Stimulated activated naive CD8-positive, alpha-beta T cell treated with anti-CD3 and anti-CD28 coated beads, Interleukin-15, Interleukin-2, amounts not matched to agents 100 U/mL and 50 U/mL, for 24 hours (primary cell): ENCODE measurements around the gene SUSD4.
A peak's percentile ranks its signal among the peaks of the same experiment; 100 is the strongest.
"Not testable (repeated sequence)": the region's sequence is repeated elsewhere in the genome, so short reads cannot be mapped to it uniquely, and the experiment has no call there.

ENCODE experiments used
- ATAC-seq: fragments of 150-1000 bp; cut with Tn5 transposase; one replicate; pipeline ENCODE4 v1.10.0; 2021
- DNase-seq: peaks from one replicate; pipeline ENCODE4 v3.0.0; 2021

The SUSD4 gene

DNA sequence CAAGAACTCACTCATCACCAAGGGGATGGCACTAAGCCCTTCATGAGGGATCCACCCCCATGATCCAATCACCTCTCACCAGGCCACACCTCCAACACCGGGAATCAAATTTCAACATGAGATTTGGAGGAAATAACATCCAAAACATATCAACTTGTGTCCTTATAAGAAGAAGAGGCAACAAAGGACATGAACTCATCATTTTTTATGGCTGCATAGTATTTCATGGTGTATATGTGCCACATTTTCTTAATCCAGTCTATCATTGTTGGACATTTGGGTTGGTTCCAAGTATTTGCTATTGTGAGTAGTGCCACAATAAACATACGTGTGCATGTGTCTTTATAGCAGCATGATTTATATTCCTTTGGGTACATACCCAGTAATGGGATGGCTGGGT, 112.6 kb downstream of the SUSD4 start:
- not testable (repeated sequence) for ATAC-seq, DNase-seq

DNA sequence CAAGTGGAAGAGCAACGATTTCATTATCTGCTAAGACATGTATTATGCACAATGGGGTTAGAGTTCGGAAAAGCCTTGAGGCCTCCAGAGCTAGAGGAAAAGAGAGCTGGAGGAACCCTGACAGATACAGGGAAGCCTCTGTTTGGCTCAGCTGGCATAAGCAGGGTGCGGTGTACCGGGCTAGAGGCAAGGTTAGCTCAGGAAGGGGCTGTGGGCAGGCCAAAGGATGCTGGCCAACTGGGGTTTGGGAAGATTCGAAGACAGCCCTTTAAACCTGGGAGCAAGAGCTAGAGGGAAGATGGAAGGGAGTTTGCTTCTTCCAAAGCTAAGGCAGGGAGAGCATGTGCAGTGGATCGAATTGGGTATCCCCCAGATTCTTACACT, 113.4 kb downstream of the SUSD4 start:
- no peak for ATAC-seq
- no peak for DNase-seq

DNA sequence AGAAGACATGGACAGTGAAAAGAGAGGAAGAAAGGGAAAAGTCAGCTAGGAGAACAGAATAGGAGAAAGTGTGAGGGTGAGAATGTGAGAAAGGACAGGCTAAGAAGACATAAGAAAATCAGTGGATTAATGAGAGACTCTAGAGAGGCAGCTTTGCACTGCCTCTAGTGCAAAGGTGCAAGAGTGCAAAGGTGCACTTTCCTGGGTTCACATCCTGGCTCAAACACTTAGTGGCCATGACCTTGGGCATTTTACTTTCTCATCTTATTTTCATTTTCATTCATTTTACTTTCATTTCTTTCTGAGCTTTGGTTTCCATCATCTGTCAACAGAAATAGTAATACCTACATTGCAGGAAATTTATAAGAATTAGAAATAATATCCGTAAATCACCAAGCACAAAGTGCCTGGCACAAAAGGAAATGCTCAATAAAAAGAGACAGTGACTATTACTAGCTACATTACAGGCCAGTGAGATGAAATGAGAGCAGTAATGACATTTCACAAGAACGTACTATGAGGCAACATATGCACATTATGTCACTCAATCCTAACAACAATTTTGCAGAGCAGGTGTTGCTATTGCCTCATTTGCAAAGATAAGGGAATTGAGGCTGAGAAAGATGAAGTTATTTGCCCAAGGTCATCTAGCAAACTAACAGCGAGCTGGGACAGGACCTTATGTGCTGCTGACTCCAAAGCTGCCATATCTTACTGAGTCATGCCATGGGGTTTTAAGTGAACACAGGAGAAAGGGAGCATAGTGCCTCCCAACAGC, 113.9 kb downstream of the SUSD4 start:
- DNase-seq, result no peak
- no peak for ATAC-seq

DNA sequence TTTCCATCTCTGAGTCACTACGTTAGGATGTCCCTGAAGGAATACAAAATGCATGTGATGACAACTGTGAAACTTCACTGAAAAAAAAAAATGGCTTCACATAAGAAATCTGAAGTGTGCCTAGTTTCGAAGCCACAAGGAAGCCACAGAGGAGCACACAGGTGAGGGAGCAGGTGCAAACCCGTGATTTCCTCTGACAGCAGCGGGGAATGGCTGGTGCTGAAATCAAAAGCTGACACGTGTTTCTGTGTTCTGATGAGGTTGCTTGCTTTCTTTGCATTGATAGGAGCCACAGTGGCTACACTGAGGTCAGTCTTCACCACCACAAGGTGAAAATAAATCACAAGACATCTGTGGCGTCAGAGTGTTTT, 115.2 kb downstream of the SUSD4 start:
- no peak for DNase-seq
- ATAC-seq, result no peak

DNA sequence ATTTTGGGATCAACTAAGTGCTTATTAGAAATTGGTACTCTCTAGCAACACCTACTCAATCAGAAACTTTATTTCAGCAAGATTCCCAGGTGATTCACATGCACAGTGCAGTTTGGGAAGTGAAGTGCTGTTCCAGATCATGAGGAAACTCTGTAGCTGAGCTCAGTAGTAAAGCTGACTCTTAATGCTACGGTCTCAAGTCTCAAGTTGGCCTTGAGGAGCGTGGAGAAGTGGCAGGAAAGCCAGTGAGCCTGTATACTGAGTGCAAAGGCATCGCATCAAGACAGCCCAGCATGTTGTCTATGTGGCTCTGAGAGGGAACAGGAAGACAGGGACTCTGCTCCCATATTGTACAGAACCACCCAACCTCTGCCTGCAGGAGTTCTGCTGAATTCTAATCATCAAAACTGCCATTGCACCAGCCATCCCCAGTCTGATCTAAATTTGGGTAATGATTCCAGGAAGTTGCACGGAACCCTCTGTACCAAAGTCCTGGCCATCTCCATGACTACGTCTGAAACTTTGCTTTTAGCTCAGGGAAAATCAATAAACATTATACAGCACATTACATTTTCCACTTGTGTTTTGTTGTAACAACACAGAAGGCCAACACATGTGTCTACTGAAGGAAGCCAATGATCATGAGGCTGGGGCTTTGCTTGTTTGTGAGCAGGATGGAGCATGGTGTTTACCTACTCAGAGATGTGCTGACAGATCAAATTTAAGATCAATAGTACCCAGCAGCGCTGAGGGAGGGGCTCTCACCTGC, 115.8 kb downstream of the SUSD4 start:
- DNase-seq (no peak), ATAC-seq (no peak)

DNA sequence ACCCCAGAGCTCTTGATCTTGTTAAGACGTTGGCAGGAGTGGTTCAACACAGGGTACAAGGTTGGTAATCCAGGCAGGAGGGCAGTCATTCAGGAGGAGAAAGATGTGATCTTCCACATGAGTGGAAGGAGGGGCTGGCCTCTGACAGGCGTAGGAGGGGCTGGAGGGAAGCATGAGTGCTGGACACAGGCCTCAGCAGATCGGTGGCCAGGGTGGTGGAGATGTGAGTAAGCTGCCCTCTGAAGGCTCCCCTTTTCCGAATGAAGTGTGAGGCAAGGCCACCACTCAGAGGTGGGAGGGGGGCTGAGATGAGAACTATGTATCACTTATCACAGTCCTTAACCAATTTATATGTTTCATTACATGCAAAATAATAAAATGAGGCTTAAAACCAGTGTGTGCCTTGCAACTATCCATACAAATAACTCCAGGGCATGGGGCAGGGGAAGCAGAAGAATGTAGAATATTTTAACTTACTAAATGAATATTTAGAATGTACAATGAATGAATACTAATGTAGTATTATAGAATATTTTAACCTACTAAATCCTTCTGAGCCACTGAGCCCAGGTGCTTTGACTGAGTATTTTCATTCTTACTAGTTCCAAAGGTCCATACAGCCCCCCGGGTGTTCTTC, 117.4 kb downstream of the SUSD4 start:
- no peak for DNase-seq
- no peak for ATAC-seq

DNA sequence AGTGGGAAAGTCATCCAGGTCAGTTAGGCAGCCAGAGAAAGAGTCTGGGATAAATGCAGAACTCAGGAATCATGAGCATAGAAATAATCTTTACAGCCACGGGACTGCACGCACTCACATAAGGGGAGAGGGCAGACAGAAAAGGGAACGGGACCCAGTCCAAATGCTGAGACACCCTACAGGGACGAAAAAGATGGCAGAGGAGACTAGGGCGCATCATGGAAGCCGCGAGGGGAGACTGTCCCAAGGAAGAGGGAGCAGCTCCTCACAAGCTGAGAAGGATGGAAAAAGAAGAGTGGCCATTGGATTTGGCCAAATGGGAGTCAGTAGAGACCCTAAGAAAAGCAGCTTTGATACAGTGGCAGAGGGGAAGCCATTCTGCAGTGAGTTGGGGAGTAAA, 118.0 kb downstream of the SUSD4 start:
- ATAC-seq, result no peak
- DNase-seq, result no peak

DNA sequence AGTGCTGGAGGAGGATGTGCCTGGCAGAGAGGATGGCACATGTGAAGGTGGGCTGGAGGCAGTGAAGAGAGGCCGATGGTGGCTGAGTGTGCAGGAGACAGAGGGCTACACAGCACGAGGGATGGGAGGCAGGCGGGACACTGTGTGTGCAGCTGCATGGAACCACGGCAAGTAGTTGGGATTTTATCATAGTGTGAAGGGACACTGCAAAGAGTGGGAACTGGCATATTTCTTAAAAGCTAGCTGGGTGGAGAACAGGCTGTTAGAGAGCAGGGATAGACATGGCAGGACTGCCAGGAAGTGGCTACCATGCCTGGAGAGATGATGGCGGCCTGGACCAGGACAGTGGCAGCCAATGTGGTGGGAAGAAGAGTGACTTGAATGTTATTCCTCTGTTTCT, 118.6 kb downstream of the SUSD4 start:
- ATAC-seq, result no peak
- no peak for DNase-seq

DNA sequence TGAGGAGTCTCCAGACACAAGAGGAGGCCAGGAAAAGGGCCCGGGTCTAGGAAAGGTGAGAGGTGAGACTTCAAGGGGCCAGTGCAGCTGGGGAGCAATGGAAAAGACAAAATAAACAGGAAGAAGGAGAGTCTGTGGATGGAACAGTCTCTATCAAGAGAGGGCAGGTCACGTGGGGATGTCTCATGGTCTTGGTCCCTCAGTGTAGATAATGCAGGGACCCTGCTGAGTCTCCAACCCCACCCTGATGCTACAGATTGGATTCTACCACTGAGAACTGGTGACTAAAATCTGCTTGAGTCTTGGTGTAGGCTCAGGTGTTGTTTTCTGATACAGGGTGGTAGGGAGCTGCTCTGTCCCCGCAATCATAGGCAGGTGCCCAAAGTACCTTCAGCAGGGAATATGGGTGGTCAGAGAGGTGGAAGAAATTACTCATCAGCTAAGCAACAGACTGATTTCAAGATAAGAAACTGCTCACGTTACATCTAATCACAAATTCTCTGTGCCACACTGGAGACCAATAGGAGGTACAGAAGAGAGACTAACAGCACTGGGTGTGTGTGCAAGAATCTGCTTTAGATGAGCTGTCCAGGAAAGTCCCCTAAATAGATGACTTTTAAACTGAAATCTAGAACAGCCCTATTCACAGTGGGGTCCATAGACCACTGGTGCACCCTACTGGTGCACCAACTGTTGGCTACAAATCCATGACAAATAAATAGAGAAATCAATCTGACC, 119.4 kb downstream of the SUSD4 start:
- peak; percentile 94 for ATAC-seq
- DNase-seq, result peak; percentile 28

DNA sequence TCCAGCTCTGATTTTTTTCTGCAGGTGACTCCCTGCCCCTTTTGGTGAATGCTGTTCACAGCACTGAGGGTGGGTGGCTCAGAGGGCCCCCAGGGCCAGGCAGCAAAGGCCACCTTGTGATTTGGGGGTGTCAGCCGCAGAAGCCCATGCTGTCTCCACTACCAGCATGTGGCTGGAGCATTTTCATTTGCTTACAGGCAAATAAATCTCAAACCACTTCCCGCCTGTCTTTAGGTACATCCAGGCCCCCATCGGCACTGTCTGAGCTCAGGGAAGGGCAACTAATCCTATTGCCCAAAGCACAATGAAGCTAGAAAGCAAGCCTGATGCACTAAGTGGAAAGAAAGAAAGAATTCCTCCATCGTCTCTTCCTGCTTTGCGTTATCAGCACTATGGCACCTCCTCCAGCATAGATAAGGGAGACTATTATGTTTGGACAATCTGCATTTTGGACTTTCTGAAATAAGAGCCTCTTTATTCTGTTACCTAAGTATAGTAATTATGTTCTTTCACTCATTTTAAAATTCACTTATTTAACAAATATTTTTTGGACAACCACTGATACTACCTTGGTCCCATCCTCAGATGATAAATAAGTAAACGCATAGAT, 120.4 kb downstream of the SUSD4 start:
- ATAC-seq (no peak), DNase-seq (no peak)

DNA sequence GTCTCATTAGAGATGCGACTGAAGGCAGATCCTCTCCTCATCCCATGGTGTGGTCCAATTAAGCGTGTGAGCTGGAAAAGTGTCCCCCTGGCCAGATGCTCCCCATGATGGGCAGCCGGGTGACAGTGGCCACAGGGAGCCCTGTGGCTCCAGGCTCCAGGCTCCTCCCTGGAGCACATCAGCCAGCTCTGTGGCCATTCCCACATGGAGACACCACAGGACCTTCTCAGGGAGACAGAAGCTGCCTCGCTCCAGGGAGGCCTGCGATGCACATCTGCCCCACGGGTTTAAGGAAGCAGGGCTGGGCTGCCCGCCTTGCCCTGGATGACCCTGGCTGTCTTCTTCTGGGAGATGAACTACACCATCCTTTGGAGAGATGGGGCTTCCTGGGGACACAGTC, 121.0 kb downstream of the SUSD4 start:
- DNase-seq (no peak), ATAC-seq (no peak)

DNA sequence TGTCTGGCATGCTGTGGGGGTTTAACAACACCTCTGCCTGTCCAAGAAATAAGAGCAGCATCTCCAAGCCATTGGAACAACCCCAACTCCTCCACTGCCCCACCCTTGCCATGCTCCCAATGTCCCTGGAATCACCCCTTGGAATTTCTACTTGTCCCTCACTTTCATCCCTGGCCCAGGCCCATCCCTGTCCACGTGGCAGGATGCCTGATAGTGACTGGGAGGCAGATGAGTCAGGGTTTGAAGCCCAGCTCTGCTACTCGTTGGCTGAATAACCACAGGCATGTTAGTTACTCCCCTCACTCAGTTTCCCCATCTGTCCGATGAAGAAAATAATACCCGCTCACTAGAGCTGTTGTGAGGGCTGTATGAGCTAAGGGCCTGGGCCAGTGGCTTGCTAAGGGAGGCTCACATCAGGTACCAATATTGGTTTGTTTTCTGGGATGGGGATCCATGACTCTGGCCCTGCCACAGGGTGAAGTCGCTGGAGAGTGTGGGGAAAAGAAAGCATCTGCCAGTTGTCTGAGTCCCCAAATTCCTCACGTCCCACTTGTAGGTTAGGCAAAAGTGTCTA, 121.5 kb downstream of the SUSD4 start:
- ATAC-seq (no peak), DNase-seq (no peak)

DNA sequence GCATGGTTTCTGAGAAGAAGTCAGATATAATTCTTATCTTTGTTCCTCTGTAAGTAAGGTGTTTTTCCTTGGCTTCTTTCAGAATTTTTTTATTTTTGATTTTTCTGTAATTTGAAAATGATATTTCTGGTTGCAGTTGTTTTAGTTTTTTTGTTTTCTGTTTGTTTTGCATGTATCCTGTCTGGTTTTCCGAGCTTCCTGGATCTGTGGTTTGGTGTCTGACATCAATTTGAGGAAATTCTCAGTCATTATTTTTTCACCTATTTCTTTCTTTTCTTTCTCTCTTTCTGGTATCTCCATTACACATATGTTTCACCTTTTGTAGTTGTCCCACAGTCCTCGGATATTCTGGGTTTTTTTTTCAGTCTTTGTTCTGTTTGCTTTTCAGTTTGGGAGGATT, 123.9 kb downstream of the SUSD4 start:
- ATAC-seq (no peak), DNase-seq (no peak)

DNA sequence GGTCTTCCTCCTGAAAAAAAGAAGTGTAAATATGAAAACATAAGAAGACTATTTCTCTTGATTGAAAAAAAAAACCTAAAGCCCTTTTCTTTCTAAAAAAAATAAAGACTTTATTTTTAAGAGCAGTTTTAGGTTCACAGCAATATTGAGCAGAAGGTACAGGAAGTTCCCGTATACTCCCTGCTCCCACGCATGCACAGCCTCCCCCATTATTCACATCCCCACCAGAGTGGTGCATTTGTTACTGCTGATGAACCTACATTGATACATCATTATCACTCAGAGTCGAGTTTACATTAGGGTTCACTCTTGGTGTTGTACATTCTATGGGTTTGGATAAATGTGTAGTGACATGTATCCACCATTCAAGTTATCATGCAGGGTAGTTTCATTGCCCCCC, 128.9 kb downstream of the SUSD4 start:
- no peak for DNase-seq
- no peak for ATAC-seq

DNA sequence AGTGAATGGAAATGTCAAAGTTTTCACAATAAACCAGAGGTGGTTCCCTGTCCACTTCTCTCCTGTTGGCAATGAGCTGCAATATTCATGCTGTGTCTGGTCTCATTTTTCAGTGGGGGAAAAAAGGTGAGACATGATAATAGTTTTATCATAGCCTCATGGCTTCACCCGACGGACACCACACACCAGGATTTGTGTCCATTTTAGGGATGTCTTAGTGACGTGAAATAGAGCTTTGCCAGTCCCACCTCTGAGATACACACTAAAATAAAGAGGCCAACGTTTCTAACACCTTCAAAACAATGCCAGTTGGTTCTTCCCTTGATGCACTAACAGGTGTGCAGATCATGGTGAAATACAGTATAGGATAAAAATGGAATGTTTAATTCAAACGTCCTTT, 129.4 kb downstream of the SUSD4 start:
- DNase-seq (no peak), ATAC-seq (no peak)

DNA sequence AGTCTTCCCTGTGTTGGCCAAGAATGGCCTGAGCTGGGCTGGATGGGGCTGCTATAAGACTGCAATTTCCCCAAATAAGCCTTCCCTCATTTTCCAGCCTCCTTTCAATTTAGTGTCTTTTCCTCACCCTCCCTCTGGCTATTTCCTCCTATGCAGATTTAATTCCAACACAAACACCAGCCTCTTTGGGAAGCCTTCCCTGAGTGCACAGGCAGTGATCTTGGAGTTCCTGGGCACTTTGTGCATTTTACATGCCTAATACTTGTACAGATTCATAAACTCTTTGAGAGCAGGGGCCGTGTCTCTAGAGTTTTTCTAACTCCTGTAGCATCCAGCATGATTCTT, 129.8 kb downstream of the SUSD4 start:
- no peak for DNase-seq
- ATAC-seq, result no peak

DNA sequence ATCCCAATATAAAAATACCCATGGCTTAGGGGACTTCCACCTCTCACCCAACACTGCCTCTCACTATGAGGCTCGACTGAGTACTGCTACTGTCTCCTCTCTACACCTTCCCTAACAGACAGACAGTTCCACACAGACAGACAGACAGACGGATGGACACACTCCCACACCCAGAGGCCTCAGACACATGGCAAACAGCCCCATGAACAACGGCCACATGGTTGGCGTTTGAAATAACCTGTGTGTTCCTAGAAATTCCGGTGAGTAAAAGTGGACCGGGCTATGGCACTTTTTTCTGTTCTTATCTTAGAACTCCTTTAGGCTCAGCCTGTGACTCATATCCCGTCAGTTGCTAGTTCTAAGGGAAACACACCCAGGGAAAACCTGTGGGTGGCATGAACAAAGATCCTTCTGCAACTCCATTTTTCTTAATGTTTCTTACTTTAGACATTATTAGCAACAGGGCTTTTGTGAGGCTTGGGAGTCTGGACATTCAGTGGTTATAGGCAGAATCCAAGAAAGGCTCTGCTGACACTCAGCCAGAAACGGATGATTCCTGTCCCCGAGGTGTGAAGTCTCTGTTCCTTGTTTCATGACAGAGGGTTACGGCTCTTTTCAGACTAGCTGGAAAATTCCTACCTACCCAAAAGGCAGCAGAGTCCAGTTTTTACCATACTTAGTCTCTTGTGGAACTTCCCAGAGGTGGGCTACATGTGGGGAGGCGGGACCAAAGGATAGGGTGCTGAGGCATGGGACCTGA, 130.4 kb downstream of the SUSD4 start:
- DNase-seq, result no peak
- peak; percentile 58 for ATAC-seq

DNA sequence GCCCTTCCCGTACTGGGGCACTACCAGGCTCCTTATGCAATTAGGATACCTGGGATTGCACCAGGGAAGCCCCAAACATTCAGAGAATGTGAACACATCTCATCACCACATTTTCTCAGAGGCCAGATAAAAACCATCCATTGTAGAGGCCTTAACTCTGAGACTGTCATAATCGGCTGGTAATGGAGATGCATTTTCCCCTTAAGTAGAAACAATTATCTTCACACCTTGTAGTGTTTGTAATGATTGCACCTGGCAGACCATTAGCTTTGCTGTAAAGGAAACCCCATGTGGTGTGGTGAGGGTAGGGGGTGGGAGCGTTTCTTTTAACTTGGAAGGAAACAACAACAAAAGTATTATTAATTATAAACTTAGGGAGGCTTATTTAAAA, 131.0 kb downstream of the SUSD4 start:
- DNase-seq (no peak), ATAC-seq (no peak)

DNA sequence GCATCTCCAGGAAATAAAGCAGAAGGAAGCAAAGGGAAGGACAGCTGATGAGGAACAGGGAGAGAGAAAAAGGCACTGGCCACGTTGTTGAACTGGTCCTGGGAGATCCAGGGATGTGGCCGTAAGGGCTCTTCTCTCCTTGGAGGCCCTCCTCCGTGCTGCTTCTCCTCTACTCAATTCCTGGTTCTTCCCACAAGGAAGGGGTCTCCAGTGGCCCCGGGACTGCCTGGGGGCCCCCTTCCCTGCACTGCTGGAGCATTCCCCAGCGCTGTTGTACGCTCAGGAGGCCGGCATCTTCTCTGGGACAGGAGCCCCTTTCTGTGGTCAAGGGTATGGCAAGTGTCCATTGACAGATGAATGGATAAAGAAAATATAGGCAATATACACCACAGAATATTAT, 132.4 kb downstream of the SUSD4 start:
- ATAC-seq (no peak), DNase-seq (no peak)

DNA sequence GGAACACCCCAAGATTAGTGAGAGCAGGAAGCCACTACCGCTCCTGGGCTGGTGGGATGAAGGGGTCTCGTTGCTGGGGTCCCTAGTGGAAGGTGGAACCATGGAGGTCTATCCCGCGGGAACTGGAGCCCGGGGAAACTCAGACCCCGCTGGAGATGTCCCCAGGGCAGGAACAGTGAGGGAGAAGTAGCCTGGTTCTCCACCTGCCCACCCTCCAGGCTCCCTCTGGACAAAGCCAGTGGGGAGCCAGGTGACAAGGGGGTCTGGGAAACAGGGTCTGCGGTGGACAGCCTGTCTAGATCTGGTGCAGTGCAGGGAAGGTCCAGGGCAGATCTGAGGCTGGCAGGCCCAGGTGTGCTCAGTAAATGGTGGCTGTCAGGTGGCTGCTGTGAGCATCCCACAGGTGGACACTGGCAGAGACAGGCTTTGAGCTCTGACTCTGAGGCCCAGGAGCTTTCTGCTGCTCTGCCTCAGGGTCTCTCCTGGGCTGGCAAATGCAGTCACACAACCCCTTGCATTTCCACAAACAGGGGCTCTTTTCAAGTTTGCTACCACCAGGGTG, 132.9 kb downstream of the SUSD4 start:
- ATAC-seq, result no peak
- DNase-seq, result no peak
